HepG2 (cell line): Measurements from ENCODE around the gene OSBPL10. TPM values are rescaled to one million over a fixed set of nuclear protein-coding genes. Genes with fewer than 3 reads are reported as not detected.

Source experiments
- ATAC-seq: fragments of 200-7000 bp; cut with Tn5 transposase; 3 replicates; pipeline ENCODE4 v1.9.1; 2020; ENCODE audit warnings: mild to moderate bottlenecking, moderate library complexity
- BruUV-seq: library from RNA; stranded (reverse); fragments of 400-500 nt; replicated peaks from 2 replicates; lab custom pipeline; 2021; lab: Mats Ljungman, UMichigan
- CTCF ChIA-PET: fragments of 300-600 bp; formaldehyde crosslinking; extraction: SDS; loops from one replicate; lab custom pipeline; 2021; ENCODE audit warnings: low total read pairs, inconsistent platforms, low intra/inter-chr PET ratio; lab: Yijun Ruan, JAX
- POLR2A ChIA-PET: fragments of 350-600 bp; sonication (Branson Sonifier 250); formaldehyde crosslinking; loops from one replicate; lab custom pipeline; 2020; ENCODE audit warnings: antibody characterized with exemption, inconsistent platforms; lab: Yijun Ruan, JAX
- DNase-seq: peaks from one replicate; pipeline ENCODE4 v3.0.0-alpha.2; 2015; ENCODE audit warnings: low spot score
- FAIRE-seq: peaks from 3 replicates; lab custom pipeline; 2011; peaks lifted over from hg19 to GRCh38; lab: Jason Lieb, UNC
- H2AFZ ChIP-seq: one replicate; pipeline ENCODE4 v1.6.1; 2011; ENCODE audit warnings: low read length, inconsistent platforms
- H3K27ac ChIP-seq: fragments of 300-600 bp; 3 replicates; pipeline ENCODE4 v1.8.0; 2011; ENCODE audit warnings: mixed run types, mild to moderate bottlenecking, mixed read lengths, low read length, inconsistent platforms; ENCODE audit not compliant: insufficient read depth; ENCODE audit errors: extremely low read length
- H3K27me3 ChIP-seq, 2 experiments: fragments of 200-600 bp in 1 of 2; 2 replicates in 1 of 2; 3 replicates in 1 of 2; pipeline versions ENCODE4 v1.6.0 to v1.8.0; 2011; ENCODE audit warnings: low read length in 2 of 2, mild to moderate bottlenecking in 2 of 2, moderate library complexity in 2 of 2, inconsistent platforms in 1 of 2; ENCODE audit not compliant: insufficient read depth in 2 of 2, control insufficient read depth in 1 of 2
- H3K36me3 ChIP-seq, 2 experiments: fragments of 200-600 bp in 1 of 2; replicated peaks in 1 of 2; 2 replicates in 1 of 2; 3 replicates in 1 of 2; pipeline versions ENCODE4 v1.5.1 to v1.8.0; 2011; ENCODE audit warnings: low read length in 2 of 2, inconsistent platforms in 1 of 2; ENCODE audit not compliant: insufficient read depth in 2 of 2, control insufficient read depth in 1 of 2
- H3K4me1 ChIP-seq: 2 replicates; pipeline ENCODE4 v1.5.1; 2012; ENCODE audit warnings: low read length, inconsistent platforms; ENCODE audit not compliant: insufficient read depth
- H3K4me2 ChIP-seq: 2 replicates; pipeline ENCODE4 v1.6.0; 2011; ENCODE audit warnings: low read depth, low read length, inconsistent platforms
- H3K4me3 ChIP-seq, 3 experiments: fragments of 200-600 bp in 1 of 3; sonication (generic), shearing (Covaris generic) in 1 of 3; replicated peaks in 1 of 3; 2 replicates each; pipeline ENCODE4 v1.5.1; 2011 to 2016; ENCODE audit warnings: low read length in 3 of 3, inconsistent platforms in 2 of 3, low read depth in 2 of 3, mild to moderate bottlenecking in 2 of 3, control low read depth in 1 of 3, mixed read lengths in 1 of 3; ENCODE audit not compliant: insufficient read depth in 1 of 3
- H3K79me2 ChIP-seq: one replicate; pipeline ENCODE4 v1.6.1; 2011; ENCODE audit warnings: low read length, inconsistent platforms; ENCODE audit not compliant: insufficient read depth
- H3K9ac ChIP-seq: 2 replicates; pipeline ENCODE4 v1.6.0; 2011; ENCODE audit warnings: mild to moderate bottlenecking, low read depth, low read length, inconsistent platforms; ENCODE audit not compliant: insufficient read depth
- H3K9me3 ChIP-seq: 2 replicates; pipeline ENCODE4 v1.5.1; 2012; ENCODE audit warnings: mild to moderate bottlenecking, low read length
- H4K20me1 ChIP-seq: 2 replicates; pipeline ENCODE4 v1.6.0; 2011; ENCODE audit warnings: inconsistent platforms, mild to moderate bottlenecking, low read length, moderate library complexity; ENCODE audit not compliant: insufficient read depth
- CEBPG ChIP-seq: IDR thresholded peaks from 2 replicates; pipeline ENCODE4 v1.6.1; 2016
- HNRNPLL ChIP-seq: fragments of 200-400 bp; formaldehyde crosslinking; IDR thresholded peaks from 2 replicates; pipeline ENCODE4 v1.6.1; 2017; ENCODE audit warnings: mild to moderate bottlenecking, low read depth, low read length; ENCODE audit not compliant: poor library complexity, severe bottlenecking
- MTF2 ChIP-seq: sonication (generic); formaldehyde crosslinking; IDR thresholded peaks from 2 replicates; pipeline ENCODE4 v1.5.0; 2020; ENCODE audit warnings: missing genetic modification reagents, borderline replicate concordance
- RARG ChIP-seq: sonication (generic); formaldehyde crosslinking; IDR thresholded peaks from 2 replicates; pipeline ENCODE4 v1.4.0; 2020; ENCODE audit warnings: low read depth, mild to moderate bottlenecking, missing genetic modification reagents
- SMC3 ChIP-seq: IDR thresholded peaks from 2 replicates; pipeline ENCODE4 v1.6.1; 2011; ENCODE audit warnings: low read length, improper control_type of control experiment
- SRY ChIP-seq: sonication (generic); formaldehyde crosslinking; IDR thresholded peaks from 2 replicates; pipeline ENCODE4 v1.8.0; 2022; ENCODE audit warnings: mild to moderate bottlenecking, missing genetic modification reagents
- TEF ChIP-seq: sonication (generic); formaldehyde crosslinking; IDR thresholded peaks from 2 replicates; pipeline ENCODE4 v1.5.0; 2020; ENCODE audit warnings: missing genetic modification reagents
- ZNF264 ChIP-seq: sonication (generic); formaldehyde crosslinking; IDR thresholded peaks from 2 replicates; pipeline ENCODE4 v1.4.0; 2020; ENCODE audit warnings: missing genetic modification reagents
- ZNF431 ChIP-seq: sonication (generic); formaldehyde crosslinking; IDR thresholded peaks from 2 replicates; pipeline ENCODE4 v1.9.0; 2022; ENCODE audit warnings: missing genetic modification reagents, low read depth, mild to moderate bottlenecking, borderline replicate concordance
- ZSCAN29 ChIP-seq: sonication (generic); formaldehyde crosslinking; conservative IDR thresholded peaks from 2 replicates; pipeline ENCODE4 v1.4.0; 2020; ENCODE audit warnings: mild to moderate bottlenecking, missing genetic modification reagents
- WGBS: methylation state at CpG from one replicate; pipeline ENCODE4 v1.1.6; 2017; ENCODE audit warnings: low lambda C conversion rate; 5-methylcytosine and 5-hydroxymethylcytosine counted together
- in situ Hi-C: cut with HindIII; loops from 2 replicates; pipeline ENCODE4 v1.10.0; 2017; ENCODE audit warnings: low pct_unique_long_range_greater_than_20kb; ENCODE audit not compliant: extremely low pct_ligation_motif_present
- intact Hi-C: fragments of 100-400 bp; cut with micrococcal nuclease; formaldehyde crosslinking; loops from one replicate; pipeline ENCODE4 v1.10.0; 2022; ENCODE audit not compliant: unreplicated experiment
- polyA plus RNA-seq, 8 experiments: library from polyadenylated mRNA; depleted of rRNA in 3 of 8; stranded (reverse) in 7 of 8; unstranded in 1 of 8; fragments of >200 nt; fragmentation: Illumina TruSeq in 4 of 8; extraction: Trizol in 4 of 8; gene quantifications; 2 replicates each; pipeline versions ENCODE4 v1.2.1 to v1.2.3, GENCODE V29; 2011 to 2016; ENCODE audit warnings: low read depth in 4 of 8, missing spikeins in 1 of 8, mixed read lengths in 1 of 8; ENCODE audit not compliant: insufficient read depth in 1 of 8
- total RNA-seq, 5 experiments: library from RNA; depleted of rRNA; stranded (reverse); fragments of >200 nt; fragmentation: Illumina TruSeq; extraction: Trizol; gene quantifications; 2 replicates each; pipeline ENCODE4 v1.2.3, GENCODE V29; 2016; ENCODE audit warnings: low read depth in 1 of 5
- TF ChIP-seq, protein P1 (sequence below): sonication (generic); formaldehyde crosslinking; IDR thresholded peaks from 2 replicates; pipeline ENCODE4 v1.4.0; 2020; ENCODE audit warnings: missing genetic modification reagents
- TF ChIP-seq, protein P2 (sequence below): sonication (generic); formaldehyde crosslinking; IDR thresholded peaks from 2 replicates; pipeline ENCODE4 v1.4.0; 2020; ENCODE audit warnings: mild to moderate bottlenecking, low read depth, missing genetic modification reagents

The OSBPL10 gene
- total and polyA plus RNA-seq, 2 of the 13 experiments (the other 11 are each of a cell fraction or from before 2014, with no cell fraction given), result 10.3 to 28.6 TPM

DNA sequence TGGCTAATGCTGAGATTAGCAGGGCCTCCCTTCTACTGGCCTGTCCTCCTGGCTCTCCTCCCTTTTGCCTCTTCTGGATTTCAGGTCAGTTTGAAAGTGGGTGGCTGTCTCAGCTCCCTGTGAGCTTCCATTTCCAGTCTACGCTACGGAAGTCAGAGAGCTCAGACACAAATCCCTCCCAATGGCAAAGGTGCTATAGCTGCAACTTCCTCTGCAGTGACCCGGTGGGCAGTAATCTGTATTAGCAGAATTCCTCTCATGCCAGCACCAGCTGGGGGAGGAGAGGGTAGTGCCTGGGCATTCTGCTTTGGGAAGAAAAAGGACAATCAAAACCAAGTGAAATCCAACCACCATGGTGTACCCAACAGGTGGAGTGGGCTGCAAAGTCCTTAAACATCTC lies 276.9 kb downstream of the OSBPL10 start:
- intact Hi-C loops, result no loop called here
- H3K79me2 ChIP-seq, result no peaks in the 10 kb centered on the region
- no peak for ATAC-seq
- CTCF ChIA-PET, result no interaction called here
- TF ChIP-seq TEF (CRISPR knock-in tag) (no peak), SRY (CRISPR knock-in tag) (no peak), HNRNPLL (no peak), CEBPG (CRISPR knock-in tag) (no peak), RARG (CRISPR knock-in tag) (no peak), ZNF431 (CRISPR knock-in tag) (no peak), MTF2 (CRISPR knock-in tag) (no peak), SMC3 (no peak), ZSCAN29 (CRISPR knock-in tag) (no peak), ZNF264 (CRISPR knock-in tag) (no peak)
- TF ChIP-seq, protein P1, sequence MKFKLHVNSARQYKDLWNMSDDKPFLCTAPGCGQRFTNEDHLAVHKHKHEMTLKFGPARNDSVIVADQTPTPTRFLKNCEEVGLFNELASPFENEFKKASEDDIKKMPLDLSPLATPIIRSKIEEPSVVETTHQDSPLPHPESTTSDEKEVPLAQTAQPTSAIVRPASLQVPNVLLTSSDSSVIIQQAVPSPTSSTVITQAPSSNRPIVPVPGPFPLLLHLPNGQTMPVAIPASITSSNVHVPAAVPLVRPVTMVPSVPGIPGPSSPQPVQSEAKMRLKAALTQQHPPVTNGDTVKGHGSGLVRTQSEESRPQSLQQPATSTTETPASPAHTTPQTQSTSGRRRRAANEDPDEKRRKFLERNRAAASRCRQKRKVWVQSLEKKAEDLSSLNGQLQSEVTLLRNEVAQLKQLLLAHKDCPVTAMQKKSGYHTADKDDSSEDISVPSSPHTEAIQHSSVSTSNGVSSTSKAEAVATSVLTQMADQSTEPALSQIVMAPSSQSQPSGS, result no peak
- TF ChIP-seq, protein P2, sequence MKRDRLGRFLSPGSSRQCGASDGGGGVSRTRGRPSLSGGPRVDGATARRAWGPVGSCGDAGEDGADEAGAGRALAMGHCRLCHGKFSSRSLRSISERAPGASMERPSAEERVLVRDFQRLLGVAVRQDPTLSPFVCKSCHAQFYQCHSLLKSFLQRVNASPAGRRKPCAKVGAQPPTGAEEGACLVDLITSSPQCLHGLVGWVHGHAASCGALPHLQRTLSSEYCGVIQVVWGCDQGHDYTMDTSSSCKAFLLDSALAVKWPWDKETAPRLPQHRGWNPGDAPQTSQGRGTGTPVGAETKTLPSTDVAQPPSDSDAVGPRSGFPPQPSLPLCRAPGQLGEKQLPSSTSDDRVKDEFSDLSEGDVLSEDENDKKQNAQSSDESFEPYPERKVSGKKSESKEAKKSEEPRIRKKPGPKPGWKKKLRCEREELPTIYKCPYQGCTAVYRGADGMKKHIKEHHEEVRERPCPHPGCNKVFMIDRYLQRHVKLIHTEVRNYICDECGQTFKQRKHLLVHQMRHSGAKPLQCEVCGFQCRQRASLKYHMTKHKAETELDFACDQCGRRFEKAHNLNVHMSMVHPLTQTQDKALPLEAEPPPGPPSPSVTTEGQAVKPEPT (CRISPR knock-in tag), result no peak
- H3K27me3 ChIP-seq, result no peaks in the 10 kb centered on the region
- FAIRE-seq, result no peak
- DNase-seq, result no peak
- no peak overlapping the region for H3K27ac ChIP-seq
- in situ Hi-C loops, result no loop called here
- H3K4me2 ChIP-seq, result no peak overlapping the region
- 89% methylated on average over 3 of the region's 3 CpGs for WGBS
- H3K36me3 ChIP-seq, result peaks cover 10 to 24% of the 10 kb centered on the region in 2 experiments
- H3K4me3 ChIP-seq, result no peak overlapping the region
- no peak overlapping the region for H3K9ac ChIP-seq
- BruUV-seq, result no TSS peak
- H2AFZ ChIP-seq, result no peak overlapping the region
- H3K4me1 ChIP-seq, result no peaks in the 10 kb centered on the region
- POLR2A ChIA-PET, result no interaction called here
- H3K9me3 ChIP-seq, result no peaks in the 10 kb centered on the region
- H4K20me1 ChIP-seq, result no peaks in the 10 kb centered on the region
